BJ (cell line): ENCODE results near the gene SNX19. TPM values are rescaled to one million over a fixed set of nuclear protein-coding genes. Genes with fewer than 3 reads are reported as not detected.

ENCODE experiments used
- CTCF ChIA-PET: fragments of 350-600 bp; formaldehyde crosslinking; extraction: SDS; loops from one replicate; lab custom pipeline; 2021; ENCODE audit warnings: antibody characterized with exemption, inconsistent platforms; lab: Yijun Ruan, JAX
- POLR2A ChIA-PET: fragments of 300-600 bp; sonication (Branson Sonifier 250); formaldehyde crosslinking; extraction: SDS; loops from one replicate; lab custom pipeline; 2021; ENCODE audit warnings: antibody characterized with exemption; lab: Charles Lee
- DNase-seq: peaks from one replicate; pipeline ENCODE4 v3.0.0-alpha.2; 2011; ENCODE audit warnings: low read depth
- H3K27me3 ChIP-seq: 2 replicates; pipeline ENCODE4 v1.6.0; 2011; ENCODE audit warnings: low read length; ENCODE audit not compliant: control insufficient read depth, insufficient read depth
- H3K36me3 ChIP-seq: 2 replicates; pipeline ENCODE4 v1.5.1; 2011; ENCODE audit warnings: low read length; ENCODE audit not compliant: control insufficient read depth, insufficient read depth
- H3K4me3 ChIP-seq: 2 replicates; pipeline ENCODE4 v1.5.1; 2011; ENCODE audit warnings: low read depth, mild to moderate bottlenecking, control low read depth, low read length
- CTCF ChIP-seq: IDR thresholded peaks from 2 replicates; pipeline ENCODE4 v1.5.1; 2011; ENCODE audit warnings: low read depth, mild to moderate bottlenecking, control low read depth, inconsistent platforms, low read length, moderate library complexity; ENCODE audit not compliant: insufficient read depth
- polyA plus RNA-seq: library from polyadenylated mRNA; depleted of rRNA; stranded (reverse); fragments of >200 nt; gene quantifications from 2 replicates; pipeline ENCODE4 v1.2.3, GENCODE V29; 2011

SNX19 gene
- polyA plus RNA-seq, 1 experiment: 99.9 TPM

GRCh38 chr11:130830566-130830965 is 85.7 kb downstream of the SNX19 start:
- no peak overlapping the region for H3K4me3 ChIP-seq
- ChIA-PET CTCF (interaction anchor here (0.7 to 6.0 kb wide), 8 partner anchors 10 to 397 kb away, joined by 3 to 58 read pairs (median 4); no protein-coding TSS in a partner anchor), POLR2A (interaction anchor here (0.5 kb wide), 2 partner anchors 30 to 218 kb away, joined by 3 to 4 read pairs; no protein-coding TSS in a partner anchor)
- H3K36me3 ChIP-seq: no peaks in the 10 kb centered on the region
- H3K27me3 ChIP-seq: no peaks in the 10 kb centered on the region
- TF ChIP-seq CTCF: no peak
- no peak for DNase-seq

GRCh38 chr11:130829920-130830511 is 86.3 kb downstream of the SNX19 start:
- no peak for TF ChIP-seq CTCF
- Histone ChIP-seq H3K4me3 (no peak overlapping the region), H3K27me3 (no peaks in the 10 kb centered on the region), H3K36me3 (no peaks in the 10 kb centered on the region)
- CTCF ChIA-PET: interaction anchor here (0.7 to 6.0 kb wide), 6 partner anchors 9 to 397 kb away, joined by 3 to 58 read pairs (median 4); no protein-coding TSS in a partner anchor
- DNase-seq: no peak
- POLR2A ChIA-PET: interaction anchor here (0.5 to 0.6 kb wide), 3 partner anchors 10 to 218 kb away, joined by 3 to 4 read pairs (median 3); no protein-coding TSS in a partner anchor

- no peaks in the 10 kb centered on the region for H3K36me3 ChIP-seq
- TF ChIP-seq CTCF: no peak
- no peak for DNase-seq
- no peak overlapping the region for H3K4me3 ChIP-seq
- no peaks in the 10 kb centered on the region for H3K27me3 ChIP-seq
- ChIA-PET POLR2A (no interaction called here), CTCF (interaction anchor here (0.5 to 6.0 kb wide), 16 partner anchors 9 to 589 kb away, joined by 3 to 58 read pairs (median 6); no protein-coding TSS in a partner anchor)
These were observed 87.5 kb downstream of the SNX19 start for GRCh38 chr11:130828741-130829140.

- TF ChIP-seq CTCF: peak; percentile 82
- Histone ChIP-seq H3K27me3 (peaks cover 2% of the 10 kb centered on the region; the same call in 1 of the 2 replicates), H3K4me3 (no peak overlapping the region), H3K36me3 (no peaks in the 10 kb centered on the region)
- POLR2A ChIA-PET: no interaction called here
- CTCF ChIA-PET: interaction anchor here (0.6 to 6.0 kb wide), 33 partner anchors 10 to 396 kb away, joined by 3 to 58 read pairs (median 4); partner anchors contain the start of gene ADAMTS15
- no peak for DNase-seq
These were observed 88.6 kb downstream of the SNX19 start for GRCh38 chr11:130827451-130828377.
